ENCODE results near the gene FCN1.

DNA sequence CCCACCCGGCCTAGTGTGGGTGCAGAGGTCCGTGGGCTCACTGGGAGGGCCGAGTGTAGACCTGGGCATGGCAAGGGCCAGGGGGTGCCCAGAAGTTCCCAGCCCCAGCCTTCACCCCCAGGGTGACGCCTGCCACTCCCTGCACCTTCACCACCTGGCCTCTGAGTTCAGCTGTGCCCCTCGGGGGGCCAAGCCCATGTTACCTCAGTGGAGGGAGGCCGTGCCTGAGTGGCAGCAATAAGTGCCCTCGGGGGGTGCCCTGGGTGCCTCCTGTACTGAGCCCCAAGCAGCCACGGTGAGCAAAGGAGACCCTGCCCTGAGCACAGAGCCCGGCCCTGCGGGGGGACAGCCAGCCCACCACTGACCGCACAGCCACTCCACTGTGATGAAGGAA lies 47.4 kb downstream of the FCN1 start:
- no peak for TF ChIP-seq SUPT20H (IDR thresholded peaks at IDR 0.05; ENCODE audit: borderline replicate concordance, control insufficient read depth, low read depth, low read length)
- TF ChIP-seq, protein P1, sequence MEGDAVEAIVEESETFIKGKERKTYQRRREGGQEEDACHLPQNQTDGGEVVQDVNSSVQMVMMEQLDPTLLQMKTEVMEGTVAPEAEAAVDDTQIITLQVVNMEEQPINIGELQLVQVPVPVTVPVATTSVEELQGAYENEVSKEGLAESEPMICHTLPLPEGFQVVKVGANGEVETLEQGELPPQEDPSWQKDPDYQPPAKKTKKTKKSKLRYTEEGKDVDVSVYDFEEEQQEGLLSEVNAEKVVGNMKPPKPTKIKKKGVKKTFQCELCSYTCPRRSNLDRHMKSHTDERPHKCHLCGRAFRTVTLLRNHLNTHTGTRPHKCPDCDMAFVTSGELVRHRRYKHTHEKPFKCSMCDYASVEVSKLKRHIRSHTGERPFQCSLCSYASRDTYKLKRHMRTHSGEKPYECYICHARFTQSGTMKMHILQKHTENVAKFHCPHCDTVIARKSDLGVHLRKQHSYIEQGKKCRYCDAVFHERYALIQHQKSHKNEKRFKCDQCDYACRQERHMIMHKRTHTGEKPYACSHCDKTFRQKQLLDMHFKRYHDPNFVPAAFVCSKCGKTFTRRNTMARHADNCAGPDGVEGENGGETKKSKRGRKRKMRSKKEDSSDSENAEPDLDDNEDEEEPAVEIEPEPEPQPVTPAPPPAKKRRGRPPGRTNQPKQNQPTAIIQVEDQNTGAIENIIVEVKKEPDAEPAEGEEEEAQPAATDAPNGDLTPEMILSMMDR (IDR thresholded peaks at IDR 0.05 in 2 of 3, conservative IDR thresholded peaks at IDR 0.05 in 1 of 3; ENCODE audit: control insufficient read depth in 2 of 3, extremely low read depth in 1 of 3, insufficient read depth in 1 of 3, low read depth in 3 of 3, low read length in 3 of 3), result no peak
- no peak for TF ChIP-seq SUZ12 (IDR thresholded peaks at IDR 0.05; ENCODE audit: unreplicated experiment)
- TF ChIP-seq POLR2A (IDR thresholded peaks at IDR 0.05; ENCODE audit: low read depth, low read length), result no peak
- TF ChIP-seq BHLHE40 (IDR thresholded peaks at IDR 0.05; ENCODE audit: borderline replicate concordance in 1 of 2, low read depth in 2 of 2, low read length in 1 of 2), result no peak
- TF ChIP-seq ZZZ3 (IDR thresholded peaks at IDR 0.05; ENCODE audit: control insufficient read depth, insufficient read length, low read depth), result no peak
- no peak for TF ChIP-seq MXI1 (IDR thresholded peaks at IDR 0.05; ENCODE audit: low read depth, low read length)
- TF ChIP-seq, protein P2, sequence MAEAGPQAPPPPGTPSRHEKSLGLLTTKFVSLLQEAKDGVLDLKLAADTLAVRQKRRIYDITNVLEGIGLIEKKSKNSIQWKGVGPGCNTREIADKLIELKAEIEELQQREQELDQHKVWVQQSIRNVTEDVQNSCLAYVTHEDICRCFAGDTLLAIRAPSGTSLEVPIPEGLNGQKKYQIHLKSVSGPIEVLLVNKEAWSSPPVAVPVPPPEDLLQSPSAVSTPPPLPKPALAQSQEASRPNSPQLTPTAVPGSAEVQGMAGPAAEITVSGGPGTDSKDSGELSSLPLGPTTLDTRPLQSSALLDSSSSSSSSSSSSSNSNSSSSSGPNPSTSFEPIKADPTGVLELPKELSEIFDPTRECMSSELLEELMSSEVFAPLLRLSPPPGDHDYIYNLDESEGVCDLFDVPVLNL (IDR thresholded peaks at IDR 0.05; ENCODE audit: low read depth, low read length), result no peak
- TF ChIP-seq ZNF384 (IDR thresholded peaks at IDR 0.05; ENCODE audit: borderline replicate concordance, low read depth, low read length), result no peak
- TF ChIP-seq FOXM1 (IDR thresholded peaks at IDR 0.05; ENCODE audit: low read depth, low read length), result no peak
- TF ChIP-seq POLR2AphosphoS5 (IDR thresholded peaks at IDR 0.05; ENCODE audit: low read length), result no peak

Measured in GM12878 (cell line).